Neural progenitor cell (in vitro differentiated cells): Measurements from ENCODE around the gene OLFML2B. TPM values are rescaled to one million over a fixed set of nuclear protein-coding genes. Genes with fewer than 3 reads are reported as not detected.
A peak's percentile ranks its signal among the peaks of the same experiment; 100 is the strongest.

Experiments
- DNase-seq: peaks from one replicate; pipeline ENCODE4 v3.0.0-alpha.2; 2016; ENCODE audit warnings: low spot score
- H2AFZ ChIP-seq: fragments of 200-600 bp; sonication (generic); replicated peaks from 2 replicates; pipeline ENCODE4 v1.6.1; 2016; ENCODE audit warnings: antibody characterized with exemption
- H3F3A ChIP-seq: fragments of 200-600 bp; sonication (generic); 2 replicates; pipeline ENCODE4 v1.6.1; 2016; ENCODE audit warnings: antibody characterized with exemption, low read depth
- H3K27ac ChIP-seq: fragments of 200-600 bp; sonication (generic); 2 replicates; pipeline ENCODE4 v1.5.1; 2016; ENCODE audit warnings: mild to moderate bottlenecking
- H3K27me3 ChIP-seq: fragments of 200-600 bp; sonication (generic); 2 replicates; pipeline ENCODE4 v1.6.1; 2016; ENCODE audit warnings: mild to moderate bottlenecking, moderate library complexity
- H3K36me3 ChIP-seq: fragments of 200-600 bp; sonication (generic); 2 replicates; pipeline ENCODE4 v1.5.1; 2016
- H3K4me1 ChIP-seq: fragments of 200-600 bp; sonication (generic); 2 replicates; pipeline ENCODE4 v1.6.1; 2016; ENCODE audit warnings: mixed run types
- H3K4me2 ChIP-seq: fragments of 200-600 bp; sonication (generic); 2 replicates; pipeline ENCODE4 v1.6.1; 2016
- H3K4me3 ChIP-seq: fragments of 200-600 bp; sonication (generic); 2 replicates; pipeline ENCODE4 v1.5.1; 2016
- H3K79me2 ChIP-seq: fragments of 200-600 bp; sonication (generic); 2 replicates; pipeline ENCODE4 v1.6.1; 2016; ENCODE audit warnings: low read depth
- H3K9ac ChIP-seq: fragments of 200-600 bp; sonication (generic); 2 replicates; pipeline ENCODE4 v1.6.1; 2016
- H3K9me3 ChIP-seq: fragments of 200-600 bp; sonication (generic); 2 replicates; pipeline ENCODE4 v1.5.1; 2016; ENCODE audit warnings: low read depth
- H4K20me1 ChIP-seq: fragments of 200-600 bp; sonication (generic); 2 replicates; pipeline ENCODE4 v1.6.1; 2016; ENCODE audit warnings: low read depth
- H3K27ac Mint-ChIP-seq: 3 replicates; pipeline ENCODE4 v1.8.0; 2021; ENCODE audit warnings: mixed read lengths
- H3K27me3 Mint-ChIP-seq: 2 replicates; pipeline ENCODE4 v1.8.0; 2022; ENCODE audit warnings: low read depth, mild to moderate bottlenecking, inconsistent platforms, moderate library complexity, mixed read lengths; ENCODE audit not compliant: insufficient read depth
- H3K36me3 Mint-ChIP-seq: 3 replicates; pipeline ENCODE4 v1.8.0; 2021; ENCODE audit warnings: mixed read lengths
- H3K4me1 Mint-ChIP-seq: 3 replicates; pipeline ENCODE4 v1.8.0; 2021; ENCODE audit warnings: mixed read lengths
- H3K4me3 Mint-ChIP-seq: 3 replicates; pipeline ENCODE4 v1.8.0; 2021; ENCODE audit warnings: mild to moderate bottlenecking, moderate library complexity, mixed read lengths
- H3K9me3 Mint-ChIP-seq: 3 replicates; pipeline ENCODE4 v1.8.0; 2020; ENCODE audit warnings: mixed read lengths
- EZH2 ChIP-seq: fragments of 200-600 bp; sonication (generic); IDR thresholded peaks from 2 replicates; pipeline ENCODE4 v1.6.1; 2017; ENCODE audit warnings: antibody characterized with exemption, mild to moderate bottlenecking, moderate library complexity
- EZH2phosphoT487 ChIP-seq: fragments of 200-600 bp; sonication (generic); IDR thresholded peaks from 2 replicates; pipeline ENCODE4 v1.6.1; 2017; ENCODE audit warnings: antibody characterized with exemption
- total RNA-seq: library from RNA; depleted of rRNA; stranded (reverse); fragments of >200 nt; gene quantifications from 2 replicates; pipeline ENCODE4 v1.2.3, GENCODE V29; 2015; ENCODE audit warnings: low replicate concordance
- TF ChIP-seq, protein P1 (sequence below): fragments of 200-600 bp; sonication (generic); IDR thresholded peaks from 2 replicates; pipeline ENCODE4 v1.5.1; 2017; ENCODE audit warnings: antibody characterized with exemption, mild to moderate bottlenecking

OLFML2B gene
- total RNA-seq, 1 donor from 2014 or later: 1.3 TPM

DNA sequence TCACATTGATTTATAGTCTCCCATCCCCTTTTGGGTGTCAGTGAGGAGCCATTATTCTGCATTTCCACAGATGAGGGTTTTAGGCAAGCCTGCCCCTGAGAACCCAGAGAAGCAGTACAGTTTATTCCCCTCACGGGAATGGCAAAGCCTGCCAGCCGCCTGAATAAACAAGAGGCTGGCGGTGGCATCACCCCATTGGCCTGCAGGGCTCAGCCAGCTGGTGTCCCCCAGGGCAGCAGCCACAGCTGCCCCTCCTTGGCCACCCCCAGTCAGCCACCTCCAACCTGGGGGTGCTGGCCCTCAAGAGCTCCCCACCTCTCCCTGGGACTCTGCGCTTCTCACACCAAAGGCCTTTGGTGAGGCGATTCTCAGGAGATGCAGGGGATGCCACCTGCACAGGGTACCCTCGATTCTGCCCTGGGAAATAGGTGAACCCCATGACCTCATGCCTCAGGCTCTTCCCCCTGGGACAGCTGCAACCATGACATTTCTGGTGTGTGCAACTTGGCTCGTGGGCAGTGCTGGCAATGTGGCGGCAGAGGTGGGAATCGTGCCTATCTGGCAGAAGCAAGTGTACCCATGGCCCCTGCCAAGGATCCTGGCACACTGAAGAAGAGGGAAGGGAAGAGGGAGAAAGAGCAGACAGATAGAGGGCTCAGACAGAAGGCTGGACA, 14.0 kb downstream of the OLFML2B start:
- Histone ChIP-seq H3K4me2 (no peak overlapping the region), H3K79me2 (no peaks in the 10 kb centered on the region), H3K4me1 (no peaks in the 10 kb centered on the region), H3K27ac (no peak overlapping the region), H3K9me3 (no peaks in the 10 kb centered on the region), H3F3A (no peaks in the 10 kb centered on the region), H3K36me3 (no peaks in the 10 kb centered on the region), H3K27me3 (no peaks in the 10 kb centered on the region), H2AFZ (no peak overlapping the region), H4K20me1 (no peaks in the 10 kb centered on the region), H3K9ac (no peak overlapping the region), H3K4me3 (no peak overlapping the region)
- peaks cover 7% of the 10 kb centered on the region for H3K36me3 Mint-ChIP-seq
- H3K9me3 Mint-ChIP-seq: peaks cover 5% of the 10 kb centered on the region
- peaks cover 2% of the 10 kb centered on the region for H3K27me3 Mint-ChIP-seq
- DNase-seq: no peak
- TF ChIP-seq EZH2: no peak
- no peak for TF ChIP-seq EZH2phosphoT487
- TF ChIP-seq, protein P1, sequence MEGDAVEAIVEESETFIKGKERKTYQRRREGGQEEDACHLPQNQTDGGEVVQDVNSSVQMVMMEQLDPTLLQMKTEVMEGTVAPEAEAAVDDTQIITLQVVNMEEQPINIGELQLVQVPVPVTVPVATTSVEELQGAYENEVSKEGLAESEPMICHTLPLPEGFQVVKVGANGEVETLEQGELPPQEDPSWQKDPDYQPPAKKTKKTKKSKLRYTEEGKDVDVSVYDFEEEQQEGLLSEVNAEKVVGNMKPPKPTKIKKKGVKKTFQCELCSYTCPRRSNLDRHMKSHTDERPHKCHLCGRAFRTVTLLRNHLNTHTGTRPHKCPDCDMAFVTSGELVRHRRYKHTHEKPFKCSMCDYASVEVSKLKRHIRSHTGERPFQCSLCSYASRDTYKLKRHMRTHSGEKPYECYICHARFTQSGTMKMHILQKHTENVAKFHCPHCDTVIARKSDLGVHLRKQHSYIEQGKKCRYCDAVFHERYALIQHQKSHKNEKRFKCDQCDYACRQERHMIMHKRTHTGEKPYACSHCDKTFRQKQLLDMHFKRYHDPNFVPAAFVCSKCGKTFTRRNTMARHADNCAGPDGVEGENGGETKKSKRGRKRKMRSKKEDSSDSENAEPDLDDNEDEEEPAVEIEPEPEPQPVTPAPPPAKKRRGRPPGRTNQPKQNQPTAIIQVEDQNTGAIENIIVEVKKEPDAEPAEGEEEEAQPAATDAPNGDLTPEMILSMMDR: no peak
- H3K27ac Mint-ChIP-seq: no peak overlapping the region
- peaks cover 2% of the 10 kb centered on the region for H3K4me1 Mint-ChIP-seq
- no peak overlapping the region for H3K4me3 Mint-ChIP-seq

DNA sequence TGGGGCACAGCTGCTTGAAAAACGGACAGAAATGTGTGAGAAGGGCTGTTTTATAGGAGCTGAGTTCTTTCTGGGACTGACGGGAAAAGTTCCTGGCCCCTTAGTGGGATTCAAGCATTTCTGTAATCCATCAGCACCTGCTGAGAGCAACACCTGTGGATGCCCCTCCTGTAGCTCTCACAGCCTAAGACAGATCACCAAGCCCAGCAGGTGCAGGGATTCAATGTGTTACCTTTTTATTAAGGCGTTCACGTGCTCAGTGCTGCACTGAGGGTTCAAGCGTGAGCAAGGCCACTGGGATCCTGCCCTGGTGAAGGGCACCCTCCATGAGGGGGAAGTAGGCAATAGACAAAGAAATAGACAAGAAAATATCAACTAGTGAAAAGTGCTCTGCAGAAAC, 14.9 kb downstream of the OLFML2B start:
- peaks cover 3% of the 10 kb centered on the region for H3K9me3 Mint-ChIP-seq
- H3K4me2 ChIP-seq: no peak overlapping the region
- peaks cover 3% of the 10 kb centered on the region for H3K36me3 Mint-ChIP-seq
- TF ChIP-seq EZH2phosphoT487 (no peak), EZH2 (no peak)
- TF ChIP-seq, protein P1: no peak
- no peak overlapping the region for H3K4me3 ChIP-seq
- no peaks in the 10 kb centered on the region for H3K9me3 ChIP-seq
- no peaks in the 10 kb centered on the region for H3K79me2 ChIP-seq
- DNase-seq: no peak
- H3K4me1 ChIP-seq: no peaks in the 10 kb centered on the region
- no peak overlapping the region for H2AFZ ChIP-seq
- H3K36me3 ChIP-seq: no peaks in the 10 kb centered on the region
- H4K20me1 ChIP-seq: no peaks in the 10 kb centered on the region
- H3K27me3 ChIP-seq: no peaks in the 10 kb centered on the region
- H3K9ac ChIP-seq: no peak overlapping the region
- no peak overlapping the region for H3K4me3 Mint-ChIP-seq
- peak overlapping the region; percentile 64 for H3K27ac Mint-ChIP-seq
- no peak overlapping the region for H3K27ac ChIP-seq
- H3F3A ChIP-seq: no peaks in the 10 kb centered on the region
- H3K4me1 Mint-ChIP-seq: peaks cover 2% of the 10 kb centered on the region
- peaks cover 2% of the 10 kb centered on the region for H3K27me3 Mint-ChIP-seq

GRCh38 chr1:162007466-162007865, 16.2 kb downstream of the OLFML2B start:
- H3K36me3 ChIP-seq: no peaks in the 10 kb centered on the region
- TF ChIP-seq EZH2phosphoT487 (no peak), EZH2 (no peak)
- TF ChIP-seq, protein P1: no peak
- H3K27me3 Mint-ChIP-seq: peaks cover 3% of the 10 kb centered on the region
- no peaks in the 10 kb centered on the region for H3K79me2 ChIP-seq
- no peak overlapping the region for H3K4me3 ChIP-seq
- no peaks in the 10 kb centered on the region for H3K4me1 ChIP-seq
- H3K4me1 Mint-ChIP-seq: peaks cover 7% of the 10 kb centered on the region
- H3K4me3 Mint-ChIP-seq: no peak overlapping the region
- DNase-seq: no peak
- H3K36me3 Mint-ChIP-seq: peaks cover 2% of the 10 kb centered on the region
- H3K9me3 ChIP-seq: no peaks in the 10 kb centered on the region
- peak overlapping the region; percentile 33 for H3K27ac Mint-ChIP-seq
- H3K27me3 ChIP-seq: no peaks in the 10 kb centered on the region
- H3K9ac ChIP-seq: no peak overlapping the region
- H3K27ac ChIP-seq: no peak overlapping the region
- H3K9me3 Mint-ChIP-seq: peaks cover 2% of the 10 kb centered on the region
- H2AFZ ChIP-seq: no peak overlapping the region
- no peak overlapping the region for H3K4me2 ChIP-seq
- no peaks in the 10 kb centered on the region for H4K20me1 ChIP-seq
- no peaks in the 10 kb centered on the region for H3F3A ChIP-seq
